GM12878 (cell line): ENCODE results near the gene BATF. TPM values are rescaled to one million over a fixed set of nuclear protein-coding genes. Genes with fewer than 3 reads are reported as not detected.

ENCODE experiments used
- ATAC-seq: fragments of 200-7000 bp; cut with Tn5 transposase; 3 replicates; pipeline ENCODE4 v1.9.1; 2020; ENCODE audit warnings: mild to moderate bottlenecking, moderate library complexity
- BruUV-seq: library from RNA; stranded (reverse); fragments of 400-500 nt; replicated peaks from 2 replicates; lab custom pipeline; 2021; lab: Mats Ljungman, UMichigan
- CTCF ChIA-PET: fragments of 300-600 bp; sonication (Branson Sonifier 250); formaldehyde crosslinking; extraction: SDS; loops from one replicate; lab custom pipeline; 2021; ENCODE audit warnings: inconsistent platforms; lab: Yijun Ruan, JAX
- POLR2A ChIA-PET: fragments of 350-600 bp; formaldehyde crosslinking; extraction: SDS; loops from one replicate; lab custom pipeline; 2021; ENCODE audit warnings: inconsistent platforms; lab: Charles Lee
- RAD21 ChIA-PET: fragments of 300-600 bp; sonication (Branson Sonifier 250); formaldehyde crosslinking; loops from one replicate; lab custom pipeline; 2023; ENCODE audit warnings: antibody characterized with exemption; ENCODE audit not compliant: unreplicated experiment; lab: Charles Lee
- SMC1A ChIA-PET: fragments of 300-600 bp; sonication (Branson Sonifier 250); formaldehyde crosslinking; loops from one replicate; lab custom pipeline; 2023; ENCODE audit not compliant: unreplicated experiment, uncharacterized antibody; lab: Charles Lee
- DNase-seq: peaks from one replicate; pipeline ENCODE4 v3.0.0-alpha.2; 2011; ENCODE audit warnings: low read depth, low spot score
- FAIRE-seq: peaks from 3 replicates; lab custom pipeline; 2011; peaks lifted over from hg19 to GRCh38; lab: Jason Lieb, UNC
- H2AFZ ChIP-seq: 2 replicates; pipeline ENCODE4 v1.6.0; 2011; ENCODE audit warnings: low read depth, low read length, control low read depth; ENCODE audit not compliant: control insufficient read depth
- H3K27ac ChIP-seq: 2 replicates; pipeline ENCODE4 v1.5.1; 2011; ENCODE audit warnings: control low read depth; ENCODE audit not compliant: control insufficient read depth, insufficient read depth
- H3K27me3 ChIP-seq, 2 experiments: replicated peaks in 1 of 2; 2 replicates each; pipeline versions ENCODE4 v1.6.0 to v1.6.1; 2011; ENCODE audit warnings: low read length in 1 of 2; ENCODE audit not compliant: control insufficient read depth in 2 of 2, insufficient read depth in 2 of 2
- H3K36me3 ChIP-seq, 2 experiments: 2 replicates each; pipeline ENCODE4 v1.5.1; 2011; ENCODE audit warnings: low read length in 1 of 2; ENCODE audit not compliant: control insufficient read depth in 2 of 2, insufficient read depth in 2 of 2
- H3K4me1 ChIP-seq: 2 replicates; pipeline ENCODE4 v1.6.1; 2011; ENCODE audit warnings: mild to moderate bottlenecking, low read length, moderate library complexity, mixed read lengths; ENCODE audit not compliant: control insufficient read depth, insufficient read depth
- H3K4me2 ChIP-seq: 2 replicates; pipeline ENCODE4 v1.6.0; 2011; ENCODE audit warnings: control low read depth; ENCODE audit not compliant: control insufficient read depth, insufficient read depth
- H3K4me3 ChIP-seq: fragments of 200-600 bp; sonication (generic); 2 replicates; pipeline ENCODE4 v1.5.1; 2016
- H3K79me2 ChIP-seq: 2 replicates; pipeline ENCODE4 v1.6.0; 2011; ENCODE audit warnings: low read length; ENCODE audit not compliant: control insufficient read depth, insufficient read depth
- H3K9ac ChIP-seq: 2 replicates; pipeline ENCODE4 v1.8.0; 2011; ENCODE audit warnings: low read length, control low read depth, mixed read lengths; ENCODE audit not compliant: control insufficient read depth, insufficient read depth
- H3K9me3 ChIP-seq: replicated peaks from 3 replicates; pipeline ENCODE4 v1.5.1; 2011; ENCODE audit warnings: mild to moderate bottlenecking, low read length; ENCODE audit not compliant: control insufficient read depth, insufficient read depth
- H4K20me1 ChIP-seq: 2 replicates; pipeline ENCODE4 v1.6.0; 2011; ENCODE audit not compliant: control insufficient read depth, insufficient read depth
- MEF2A ChIP-seq: IDR thresholded peaks from 2 replicates; pipeline ENCODE4 v1.6.1; 2011; ENCODE audit warnings: low read depth, mild to moderate bottlenecking, low read length, moderate library complexity; ENCODE audit not compliant: insufficient read depth
- POLR2A ChIP-seq: IDR thresholded peaks from 2 replicates; pipeline ENCODE4 v1.6.1; 2011; ENCODE audit warnings: low read depth, mild to moderate bottlenecking, low read length
- POLR2AphosphoS2 ChIP-seq: IDR thresholded peaks from 2 replicates; pipeline ENCODE4 v1.6.1; 2011; ENCODE audit warnings: low read depth, mild to moderate bottlenecking, low read length, improper control_type of control experiment, moderate library complexity
- SP1 ChIP-seq: IDR thresholded peaks from one replicate; pipeline ENCODE4 v1.6.1; 2011; ENCODE audit warnings: low read depth, low read length
- SUPT20H ChIP-seq: IDR thresholded peaks from 2 replicates; pipeline ENCODE4 v1.6.1; 2011; ENCODE audit warnings: low read depth, mild to moderate bottlenecking, low read length, moderate library complexity, borderline replicate concordance; ENCODE audit not compliant: control insufficient read depth
- ZNF24 ChIP-seq: fragments of 450-650 bp; IDR thresholded peaks from 2 replicates; pipeline ENCODE4 v1.6.1; 2017; ENCODE audit warnings: antibody characterized with exemption, mild to moderate bottlenecking
- WGBS: methylation state at CpG from one replicate; pipeline ENCODE4 v1.1.6; 2016; ENCODE audit warnings: low lambda C conversion rate; ENCODE audit not compliant: insufficient replicate concordance, insufficient coverage; ENCODE audit errors: missing lambda C conversion rate; 5-methylcytosine and 5-hydroxymethylcytosine counted together
- in situ Hi-C: fragments of 300-500 bp; cut with MboI; formaldehyde crosslinking; loops from 9 replicates; pipeline ENCODE4 v1.14.3; 2018; ENCODE audit warnings: mixed read lengths
- intact Hi-C: fragments of 100-400 bp; cut with micrococcal nuclease; formaldehyde crosslinking; loops from one replicate; pipeline ENCODE4 v1.14.2; 2022; ENCODE audit not compliant: unreplicated experiment
- polyA plus RNA-seq, 11 experiments: library from polyadenylated mRNA; depleted of rRNA in 4 of 11; unstranded in 6 of 11; stranded (reverse) in 5 of 11; fragments of >200 nt; fragmentation: Nextera tagmentation in 4 of 11; fragmentation: Illumina TruSeq in 1 of 11; extraction: Ambion mirVana in 4 of 11; extraction: Trizol in 1 of 11; gene quantifications; 1 replicate in 1 of 11; 2 replicates in 10 of 11; pipeline versions ENCODE4 v1.2.1 to v1.2.3, GENCODE V29; 2011 to 2016; ENCODE audit warnings: inconsistent platforms in 2 of 11, missing spikeins in 2 of 11, low read depth in 1 of 11
- total RNA-seq, 4 experiments: library from RNA; depleted of rRNA in 3 of 4; stranded (reverse); fragments of >200 nt in 3 of 4; fragmentation: Illumina TruSeq in 1 of 4; extraction: Trizol in 1 of 4; gene quantifications; 2 replicates each; pipeline versions ENCODE4 v1.2.1 to v1.2.3, GENCODE V29; 2013 to 2021
- TF ChIP-seq, protein P1 (sequence below): IDR thresholded peaks from 2 replicates; pipeline ENCODE4 v1.6.1; 2012; ENCODE audit warnings: low read depth, low read length, improper control_type of control experiment
- TF ChIP-seq, protein P2 (sequence below): IDR thresholded peaks from 2 replicates; pipeline ENCODE4 v1.6.1; 2011; ENCODE audit warnings: borderline replicate concordance, low read depth, mild to moderate bottlenecking, moderate library complexity, mixed read lengths, low read length; ENCODE audit not compliant: insufficient read depth; ENCODE audit errors: extremely low read length
- TF ChIP-seq, protein P3 (sequence below), 3 experiments: IDR thresholded peaks in 2 of 3; conservative IDR thresholded peaks in 1 of 3; 2 replicates each; pipeline ENCODE4 v1.5.1; 2011; ENCODE audit warnings: low read depth in 3 of 3, low read length in 3 of 3, mild to moderate bottlenecking in 3 of 3, control low read depth in 2 of 3, moderate library complexity in 2 of 3, inconsistent platforms in 1 of 3, mixed read lengths in 1 of 3; ENCODE audit not compliant: control insufficient read depth in 2 of 3, insufficient read depth in 1 of 3; ENCODE audit errors: extremely low read depth in 1 of 3
- TF ChIP-seq, protein P4 (sequence below): IDR thresholded peaks from 2 replicates; pipeline ENCODE4 v1.6.1; 2012; ENCODE audit warnings: mild to moderate bottlenecking, low read depth, low read length
- TF ChIP-seq, protein P5 (sequence below): fragments of 450-650 bp; IDR thresholded peaks from 2 replicates; pipeline ENCODE4 v1.6.1; 2016; ENCODE audit warnings: mild to moderate bottlenecking
- TF ChIP-seq, protein P6 (sequence below): IDR thresholded peaks from 2 replicates; pipeline ENCODE4 v1.6.1; 2011; ENCODE audit warnings: low read depth, mild to moderate bottlenecking, low read length, moderate library complexity, borderline replicate concordance; ENCODE audit errors: extremely low read depth

BATF gene
- total and polyA plus RNA-seq, 10 of the 15 experiments (the other 5 are each of a cell fraction or from before 2014, with no cell fraction given) = 10.0 to 154 (median 103) TPM

DNA sequence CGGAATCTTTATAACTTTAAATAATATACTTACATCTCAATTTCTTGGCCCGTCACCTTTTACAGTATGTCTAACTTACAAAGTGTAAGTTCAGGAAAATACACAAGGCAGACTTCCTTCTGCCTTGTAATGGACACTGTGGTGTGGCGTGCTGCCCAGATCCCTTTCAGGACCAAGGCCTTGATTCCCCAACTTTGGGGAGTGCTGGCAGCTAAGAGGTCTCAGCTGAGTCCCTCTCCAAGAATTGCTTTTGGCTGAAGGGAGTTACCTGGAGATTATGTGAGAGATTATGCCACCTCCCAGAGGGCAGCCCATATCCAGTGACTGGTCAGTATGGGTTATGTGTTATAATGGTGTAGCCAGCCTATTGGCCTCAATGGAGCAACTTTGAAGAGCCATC is 21.2 kb upstream of the BATF start:
- WGBS = 97% methylated on average over 3 of the region's 3 CpGs
- CTCF ChIA-PET = interaction anchor here (15.4 to 19.8 kb wide), 2 partner anchors 20 to 61 kb away, joined by 180 to 520 read pairs; partner anchors contain the start of gene BATF
- BruUV-seq = no TSS peak
- TF ChIP-seq SUPT20H (no peak), MEF2A (no peak), SP1 (no peak), ZNF24 (no peak), POLR2AphosphoS2 (no peak), POLR2A (no peak)
- TF ChIP-seq, protein P1, sequence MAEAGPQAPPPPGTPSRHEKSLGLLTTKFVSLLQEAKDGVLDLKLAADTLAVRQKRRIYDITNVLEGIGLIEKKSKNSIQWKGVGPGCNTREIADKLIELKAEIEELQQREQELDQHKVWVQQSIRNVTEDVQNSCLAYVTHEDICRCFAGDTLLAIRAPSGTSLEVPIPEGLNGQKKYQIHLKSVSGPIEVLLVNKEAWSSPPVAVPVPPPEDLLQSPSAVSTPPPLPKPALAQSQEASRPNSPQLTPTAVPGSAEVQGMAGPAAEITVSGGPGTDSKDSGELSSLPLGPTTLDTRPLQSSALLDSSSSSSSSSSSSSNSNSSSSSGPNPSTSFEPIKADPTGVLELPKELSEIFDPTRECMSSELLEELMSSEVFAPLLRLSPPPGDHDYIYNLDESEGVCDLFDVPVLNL = no peak
- TF ChIP-seq, protein P2, sequence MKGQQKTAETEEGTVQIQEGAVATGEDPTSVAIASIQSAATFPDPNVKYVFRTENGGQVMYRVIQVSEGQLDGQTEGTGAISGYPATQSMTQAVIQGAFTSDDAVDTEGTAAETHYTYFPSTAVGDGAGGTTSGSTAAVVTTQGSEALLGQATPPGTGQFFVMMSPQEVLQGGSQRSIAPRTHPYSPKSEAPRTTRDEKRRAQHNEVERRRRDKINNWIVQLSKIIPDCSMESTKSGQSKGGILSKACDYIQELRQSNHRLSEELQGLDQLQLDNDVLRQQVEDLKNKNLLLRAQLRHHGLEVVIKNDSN = no peak
- TF ChIP-seq, protein P3, sequence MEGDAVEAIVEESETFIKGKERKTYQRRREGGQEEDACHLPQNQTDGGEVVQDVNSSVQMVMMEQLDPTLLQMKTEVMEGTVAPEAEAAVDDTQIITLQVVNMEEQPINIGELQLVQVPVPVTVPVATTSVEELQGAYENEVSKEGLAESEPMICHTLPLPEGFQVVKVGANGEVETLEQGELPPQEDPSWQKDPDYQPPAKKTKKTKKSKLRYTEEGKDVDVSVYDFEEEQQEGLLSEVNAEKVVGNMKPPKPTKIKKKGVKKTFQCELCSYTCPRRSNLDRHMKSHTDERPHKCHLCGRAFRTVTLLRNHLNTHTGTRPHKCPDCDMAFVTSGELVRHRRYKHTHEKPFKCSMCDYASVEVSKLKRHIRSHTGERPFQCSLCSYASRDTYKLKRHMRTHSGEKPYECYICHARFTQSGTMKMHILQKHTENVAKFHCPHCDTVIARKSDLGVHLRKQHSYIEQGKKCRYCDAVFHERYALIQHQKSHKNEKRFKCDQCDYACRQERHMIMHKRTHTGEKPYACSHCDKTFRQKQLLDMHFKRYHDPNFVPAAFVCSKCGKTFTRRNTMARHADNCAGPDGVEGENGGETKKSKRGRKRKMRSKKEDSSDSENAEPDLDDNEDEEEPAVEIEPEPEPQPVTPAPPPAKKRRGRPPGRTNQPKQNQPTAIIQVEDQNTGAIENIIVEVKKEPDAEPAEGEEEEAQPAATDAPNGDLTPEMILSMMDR (IDR thresholded peaks at IDR 0.05 in 2 of 3, conservative IDR thresholded peaks at IDR 0.05 in 1 of 3; ENCODE audit: control insufficient read depth in 2 of 3, extremely low read depth in 1 of 3, insufficient read depth in 1 of 3, low read depth in 3 of 3, low read length in 3 of 3) = no peak
- TF ChIP-seq, protein P4, sequence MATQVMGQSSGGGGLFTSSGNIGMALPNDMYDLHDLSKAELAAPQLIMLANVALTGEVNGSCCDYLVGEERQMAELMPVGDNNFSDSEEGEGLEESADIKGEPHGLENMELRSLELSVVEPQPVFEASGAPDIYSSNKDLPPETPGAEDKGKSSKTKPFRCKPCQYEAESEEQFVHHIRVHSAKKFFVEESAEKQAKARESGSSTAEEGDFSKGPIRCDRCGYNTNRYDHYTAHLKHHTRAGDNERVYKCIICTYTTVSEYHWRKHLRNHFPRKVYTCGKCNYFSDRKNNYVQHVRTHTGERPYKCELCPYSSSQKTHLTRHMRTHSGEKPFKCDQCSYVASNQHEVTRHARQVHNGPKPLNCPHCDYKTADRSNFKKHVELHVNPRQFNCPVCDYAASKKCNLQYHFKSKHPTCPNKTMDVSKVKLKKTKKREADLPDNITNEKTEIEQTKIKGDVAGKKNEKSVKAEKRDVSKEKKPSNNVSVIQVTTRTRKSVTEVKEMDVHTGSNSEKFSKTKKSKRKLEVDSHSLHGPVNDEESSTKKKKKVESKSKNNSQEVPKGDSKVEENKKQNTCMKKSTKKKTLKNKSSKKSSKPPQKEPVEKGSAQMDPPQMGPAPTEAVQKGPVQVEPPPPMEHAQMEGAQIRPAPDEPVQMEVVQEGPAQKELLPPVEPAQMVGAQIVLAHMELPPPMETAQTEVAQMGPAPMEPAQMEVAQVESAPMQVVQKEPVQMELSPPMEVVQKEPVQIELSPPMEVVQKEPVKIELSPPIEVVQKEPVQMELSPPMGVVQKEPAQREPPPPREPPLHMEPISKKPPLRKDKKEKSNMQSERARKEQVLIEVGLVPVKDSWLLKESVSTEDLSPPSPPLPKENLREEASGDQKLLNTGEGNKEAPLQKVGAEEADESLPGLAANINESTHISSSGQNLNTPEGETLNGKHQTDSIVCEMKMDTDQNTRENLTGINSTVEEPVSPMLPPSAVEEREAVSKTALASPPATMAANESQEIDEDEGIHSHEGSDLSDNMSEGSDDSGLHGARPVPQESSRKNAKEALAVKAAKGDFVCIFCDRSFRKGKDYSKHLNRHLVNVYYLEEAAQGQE = no peak
- TF ChIP-seq, protein P5, sequence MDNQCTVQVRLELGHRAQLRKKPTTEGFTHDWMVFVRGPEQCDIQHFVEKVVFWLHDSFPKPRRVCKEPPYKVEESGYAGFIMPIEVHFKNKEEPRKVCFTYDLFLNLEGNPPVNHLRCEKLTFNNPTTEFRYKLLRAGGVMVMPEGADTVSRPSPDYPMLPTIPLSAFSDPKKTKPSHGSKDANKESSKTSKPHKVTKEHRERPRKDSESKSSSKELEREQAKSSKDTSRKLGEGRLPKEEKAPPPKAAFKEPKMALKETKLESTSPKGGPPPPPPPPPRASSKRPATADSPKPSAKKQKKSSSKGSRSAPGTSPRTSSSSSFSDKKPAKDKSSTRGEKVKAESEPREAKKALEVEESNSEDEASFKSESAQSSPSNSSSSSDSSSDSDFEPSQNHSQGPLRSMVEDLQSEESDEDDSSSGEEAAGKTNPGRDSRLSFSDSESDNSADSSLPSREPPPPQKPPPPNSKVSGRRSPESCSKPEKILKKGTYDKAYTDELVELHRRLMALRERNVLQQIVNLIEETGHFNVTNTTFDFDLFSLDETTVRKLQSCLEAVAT = no peak
- TF ChIP-seq, protein P6, sequence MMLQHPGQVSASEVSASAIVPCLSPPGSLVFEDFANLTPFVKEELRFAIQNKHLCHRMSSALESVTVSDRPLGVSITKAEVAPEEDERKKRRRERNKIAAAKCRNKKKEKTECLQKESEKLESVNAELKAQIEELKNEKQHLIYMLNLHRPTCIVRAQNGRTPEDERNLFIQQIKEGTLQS = no peak

More for the DNA sequence above, 21.2 kb upstream of the BATF start:
- RAD21 ChIA-PET = interaction anchor here (18.1 kb wide), 1 partner anchor 20 kb away, joined by 645 read pairs; the partner anchor contains the start of gene BATF
- ATAC-seq (no peak), FAIRE-seq (no peak), DNase-seq (no peak)
- H3K79me2 ChIP-seq = no peaks in the 10 kb centered on the region; the same call in 1 of the 2 replicates
- no peaks in the 10 kb centered on the region for H3K27me3 ChIP-seq
- intact Hi-C loops (no loop called here), in situ Hi-C loops (no loop called here)
- no peaks in the 10 kb centered on the region for H4K20me1 ChIP-seq
- POLR2A ChIA-PET = interaction anchor here (0.7 to 16.2 kb wide), 3 partner anchors 15 to 212 kb away, joined by 3 to 385 read pairs (median 3); partner anchors contain the start of gene BATF
- H3K27ac ChIP-seq = no peak overlapping the region
- H2AFZ ChIP-seq = no peak overlapping the region
- no peak overlapping the region for H3K4me2 ChIP-seq
- no peak overlapping the region for H3K9ac ChIP-seq
- peaks cover 38% of the 10 kb centered on the region for H3K4me1 ChIP-seq
- no peaks in the 10 kb centered on the region for H3K9me3 ChIP-seq
- H3K4me3 ChIP-seq = no peak overlapping the region
- SMC1A ChIA-PET = interaction anchor here (16.1 kb wide), 1 partner anchor 19 kb away, joined by 619 read pairs; the partner anchor contains the start of gene BATF
- H3K36me3 ChIP-seq = no peaks in the 10 kb centered on the region
